ENCODE results near the gene PTPN13.
A peak's percentile ranks its signal among the peaks of the same experiment; 100 is the strongest.

The PTPN13 gene, protein sequence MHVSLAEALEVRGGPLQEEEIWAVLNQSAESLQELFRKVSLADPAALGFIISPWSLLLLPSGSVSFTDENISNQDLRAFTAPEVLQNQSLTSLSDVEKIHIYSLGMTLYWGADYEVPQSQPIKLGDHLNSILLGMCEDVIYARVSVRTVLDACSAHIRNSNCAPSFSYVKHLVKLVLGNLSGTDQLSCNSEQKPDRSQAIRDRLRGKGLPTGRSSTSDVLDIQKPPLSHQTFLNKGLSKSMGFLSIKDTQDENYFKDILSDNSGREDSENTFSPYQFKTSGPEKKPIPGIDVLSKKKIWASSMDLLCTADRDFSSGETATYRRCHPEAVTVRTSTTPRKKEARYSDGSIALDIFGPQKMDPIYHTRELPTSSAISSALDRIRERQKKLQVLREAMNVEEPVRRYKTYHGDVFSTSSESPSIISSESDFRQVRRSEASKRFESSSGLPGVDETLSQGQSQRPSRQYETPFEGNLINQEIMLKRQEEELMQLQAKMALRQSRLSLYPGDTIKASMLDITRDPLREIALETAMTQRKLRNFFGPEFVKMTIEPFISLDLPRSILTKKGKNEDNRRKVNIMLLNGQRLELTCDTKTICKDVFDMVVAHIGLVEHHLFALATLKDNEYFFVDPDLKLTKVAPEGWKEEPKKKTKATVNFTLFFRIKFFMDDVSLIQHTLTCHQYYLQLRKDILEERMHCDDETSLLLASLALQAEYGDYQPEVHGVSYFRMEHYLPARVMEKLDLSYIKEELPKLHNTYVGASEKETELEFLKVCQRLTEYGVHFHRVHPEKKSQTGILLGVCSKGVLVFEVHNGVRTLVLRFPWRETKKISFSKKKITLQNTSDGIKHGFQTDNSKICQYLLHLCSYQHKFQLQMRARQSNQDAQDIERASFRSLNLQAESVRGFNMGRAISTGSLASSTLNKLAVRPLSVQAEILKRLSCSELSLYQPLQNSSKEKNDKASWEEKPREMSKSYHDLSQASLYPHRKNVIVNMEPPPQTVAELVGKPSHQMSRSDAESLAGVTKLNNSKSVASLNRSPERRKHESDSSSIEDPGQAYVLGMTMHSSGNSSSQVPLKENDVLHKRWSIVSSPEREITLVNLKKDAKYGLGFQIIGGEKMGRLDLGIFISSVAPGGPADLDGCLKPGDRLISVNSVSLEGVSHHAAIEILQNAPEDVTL (N-terminal part only)

DNA sequence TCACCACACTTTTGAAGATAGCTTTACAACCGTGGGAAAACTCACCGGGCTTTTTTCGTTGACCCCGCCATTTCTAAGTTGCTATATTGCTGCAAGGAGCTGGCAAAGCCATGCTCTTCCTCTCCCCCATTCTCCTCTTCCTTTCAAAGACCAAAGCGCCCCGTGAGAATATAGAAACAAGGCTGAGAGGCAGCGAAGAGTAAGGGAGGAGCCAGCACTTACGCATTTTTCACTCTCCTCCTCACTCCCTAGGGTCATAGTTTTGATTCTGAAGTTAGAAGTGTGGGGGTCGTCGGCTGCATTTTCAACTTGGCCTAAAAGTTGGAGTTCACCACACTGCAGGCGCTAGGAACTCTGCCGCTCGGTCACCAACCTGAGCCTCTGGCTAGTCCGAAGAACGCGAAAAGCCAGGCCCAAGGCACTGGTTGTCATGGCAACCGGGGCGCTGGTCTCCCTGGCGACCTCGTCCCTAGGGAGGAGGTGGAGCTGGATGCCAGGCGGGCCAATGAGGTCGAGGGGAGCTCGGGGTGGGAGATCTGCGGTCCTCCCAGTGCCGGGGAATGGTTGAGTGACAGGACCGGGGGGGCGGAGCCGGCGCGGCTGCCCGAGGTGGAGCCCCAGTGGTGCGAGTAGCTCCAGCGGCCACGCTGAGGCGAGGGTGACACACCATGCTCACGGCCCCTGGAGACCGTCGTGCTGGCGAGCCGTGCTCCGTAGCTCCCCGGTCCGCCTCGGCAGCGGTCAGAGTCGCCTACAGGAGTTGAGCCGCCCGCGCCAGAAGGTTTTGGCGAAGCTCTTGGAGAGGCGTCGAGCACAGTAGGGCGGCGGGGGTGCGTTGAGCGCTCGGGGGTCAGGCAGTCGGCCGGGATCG lies at the start of gene PTPN13:
Gene PTPN13, plus strand, starts transcription at position 628 of the 871 bp plus-strand sequence. CDS start 40,942 bp downstream, outside the sequence.
- no peak for FAIRE-seq

DNA sequence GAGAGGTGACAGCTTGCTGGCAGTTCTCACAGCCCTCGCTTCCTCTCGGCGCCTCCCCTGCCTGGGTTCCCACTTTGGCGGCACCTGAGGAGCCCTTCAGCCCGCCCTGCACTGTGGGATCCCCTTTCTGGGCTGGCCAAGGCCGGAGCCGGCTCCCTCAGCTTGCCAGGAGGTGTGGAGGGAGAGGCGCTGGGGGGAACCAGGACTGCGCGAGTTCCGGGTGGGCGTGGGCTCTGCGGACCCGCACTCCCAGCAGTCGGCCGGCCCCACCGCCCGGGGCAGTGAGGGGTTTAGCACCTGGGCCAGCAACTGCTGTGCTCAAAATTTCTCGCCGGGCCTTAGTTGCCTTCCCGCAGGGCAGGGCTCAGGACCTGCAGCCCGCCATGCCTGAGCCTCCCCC lies 47.0 kb upstream of the PTPN13 start:
- no peak for FAIRE-seq

DNA sequence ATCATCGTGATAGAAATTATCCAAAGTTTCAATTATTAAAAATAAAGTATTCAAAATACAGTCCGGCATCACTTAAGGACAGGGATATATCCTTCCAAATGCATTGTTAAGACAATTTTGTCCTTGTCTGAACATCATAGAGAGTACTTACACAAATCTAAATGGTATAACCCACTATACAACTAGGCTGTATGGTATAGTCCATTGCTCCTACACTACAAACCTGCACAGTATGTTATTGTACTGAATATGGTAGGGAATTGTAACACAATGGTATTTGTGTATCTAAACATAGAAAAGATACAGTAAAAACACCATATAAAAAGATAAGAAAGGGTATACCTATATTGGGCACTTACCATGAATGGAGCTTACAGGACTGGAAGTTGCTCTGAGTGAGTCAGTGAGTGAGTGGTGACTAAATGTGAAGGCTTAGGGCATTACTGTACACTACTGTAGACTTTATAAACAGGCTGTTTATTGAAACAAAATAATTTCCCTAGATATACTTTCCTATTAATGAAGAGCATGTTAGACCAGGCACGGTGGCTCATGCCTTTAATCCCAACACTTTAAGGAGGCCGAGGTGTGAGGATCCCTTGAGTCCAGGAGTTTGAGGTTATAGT lies 44.8 kb upstream of the PTPN13 start:
- no peak for FAIRE-seq

DNA sequence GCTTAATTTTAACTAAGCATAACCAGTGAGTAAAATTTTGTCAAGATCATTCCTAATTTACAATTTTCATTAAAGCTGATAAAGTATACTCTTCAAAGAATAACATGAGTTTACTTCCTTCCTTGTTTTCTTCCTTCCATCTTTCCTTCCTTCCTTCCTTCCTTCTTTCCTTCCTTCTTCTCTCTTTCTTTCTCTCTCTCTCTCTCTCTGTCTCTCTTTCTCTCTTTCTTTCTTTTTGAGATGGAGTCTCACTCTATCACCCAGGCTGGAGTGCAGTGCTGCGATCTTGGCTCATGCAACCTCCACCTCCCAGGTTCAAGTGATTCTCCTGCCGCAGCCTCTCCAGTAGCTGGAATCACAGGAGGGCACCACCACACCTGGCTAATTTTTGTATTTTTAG lies 42.7 kb upstream of the PTPN13 start:
- FAIRE-seq = no peak

DNA sequence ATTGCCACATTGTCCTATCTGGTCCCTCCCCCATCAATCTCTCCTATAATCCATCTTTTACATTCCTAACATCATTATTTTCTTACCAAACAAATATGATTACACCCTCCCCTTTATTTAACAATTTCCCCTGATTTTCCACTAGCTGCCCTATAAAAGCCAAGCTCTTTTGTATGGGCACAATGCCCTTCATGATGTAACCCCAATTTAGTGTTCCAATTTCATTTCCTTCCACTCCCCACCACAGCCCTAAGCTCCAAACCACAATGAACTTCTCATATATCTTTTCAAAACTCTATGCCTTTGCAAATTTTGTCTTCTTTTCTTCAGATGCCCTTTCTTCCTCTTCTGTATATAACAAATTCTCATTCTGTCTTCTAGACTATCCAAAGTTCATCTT lies 39.5 kb upstream of the PTPN13 start:
- FAIRE-seq = no peak

DNA sequence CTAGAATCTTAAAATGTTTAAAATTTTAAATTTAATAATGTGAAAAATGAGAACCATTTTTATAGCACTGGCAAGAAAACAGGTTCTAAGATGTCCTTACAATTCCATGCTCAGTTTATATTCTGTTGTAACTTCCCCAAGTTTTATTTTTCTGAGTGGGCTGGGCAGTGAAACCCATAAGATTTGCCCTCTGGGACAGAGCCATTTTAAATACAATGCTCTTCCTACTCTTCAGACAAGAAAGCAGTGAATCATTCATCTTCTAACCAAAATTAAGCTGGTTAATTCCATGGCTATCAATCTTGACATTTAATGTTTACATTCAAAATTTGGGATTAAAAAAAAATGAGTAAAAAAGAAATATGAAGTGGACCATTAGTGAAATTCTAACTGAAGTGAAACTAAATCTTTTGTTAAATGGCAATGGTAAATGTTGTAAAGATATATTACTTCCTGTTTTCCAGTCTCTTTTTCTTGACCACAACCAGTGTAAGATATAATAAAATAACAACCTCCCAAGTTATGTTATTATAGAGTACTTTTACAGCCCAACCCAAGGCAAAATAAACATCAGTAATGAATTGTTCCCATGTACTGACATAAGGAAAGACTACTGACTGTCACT lies 37.2 kb upstream of the PTPN13 start:
- FAIRE-seq = peak; percentile 53

DNA sequence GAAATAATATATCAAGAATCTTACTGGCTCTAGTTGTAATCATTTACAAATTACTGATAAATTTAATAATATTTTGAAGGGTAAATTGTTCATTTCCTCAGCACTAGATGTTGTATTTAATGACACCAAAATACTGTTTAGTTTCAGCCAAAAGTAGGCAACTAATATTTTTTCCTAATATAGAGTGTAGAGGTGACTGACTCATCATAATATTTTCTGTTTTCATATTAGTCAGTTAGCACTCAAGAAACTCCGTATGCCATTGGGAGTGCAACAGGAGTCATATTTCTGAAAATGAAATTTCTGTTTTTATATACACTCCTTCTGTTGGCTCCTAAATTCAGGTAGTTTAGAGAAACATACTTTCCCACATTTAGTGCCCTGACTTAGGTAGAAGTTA lies 36.6 kb upstream of the PTPN13 start:
- no peak for FAIRE-seq

DNA sequence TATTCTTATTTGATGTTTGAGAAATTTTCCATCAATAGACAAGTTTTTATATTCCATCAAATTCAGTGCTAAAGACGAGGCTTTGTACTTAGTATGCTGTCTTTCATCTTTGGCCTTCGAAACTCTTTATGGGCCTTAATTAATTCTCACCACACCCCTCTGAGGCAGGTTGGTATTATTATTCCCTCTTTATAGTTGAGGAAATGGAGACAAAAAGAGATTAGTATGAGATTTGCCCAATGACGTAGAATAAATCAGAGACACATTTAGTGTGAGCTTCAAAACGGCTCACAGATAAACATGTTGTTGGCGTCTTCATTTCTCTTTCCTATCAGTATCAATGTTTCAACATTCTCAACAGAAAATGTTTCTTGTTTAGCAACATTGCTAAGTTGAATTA lies 35.9 kb upstream of the PTPN13 start:
- FAIRE-seq = no peak

DNA sequence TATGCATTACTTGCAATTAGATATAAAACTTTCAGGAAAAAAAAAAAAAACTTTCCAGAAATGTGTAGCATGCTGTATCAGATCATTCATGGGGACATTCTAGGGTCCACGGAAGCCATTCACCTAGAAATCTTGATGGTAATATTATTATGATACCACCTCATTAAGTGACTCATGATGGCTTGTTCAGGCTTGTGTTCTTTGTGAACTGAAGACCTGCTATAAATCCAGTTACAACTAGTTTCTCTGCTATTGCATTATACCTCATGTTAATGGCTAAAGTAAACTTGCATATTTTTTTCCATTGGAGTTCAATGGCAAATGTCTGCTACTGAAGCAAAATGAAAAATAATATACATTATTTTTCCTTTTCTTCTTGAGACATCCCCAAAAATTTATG lies 35.3 kb upstream of the PTPN13 start:
- no peak for FAIRE-seq

DNA sequence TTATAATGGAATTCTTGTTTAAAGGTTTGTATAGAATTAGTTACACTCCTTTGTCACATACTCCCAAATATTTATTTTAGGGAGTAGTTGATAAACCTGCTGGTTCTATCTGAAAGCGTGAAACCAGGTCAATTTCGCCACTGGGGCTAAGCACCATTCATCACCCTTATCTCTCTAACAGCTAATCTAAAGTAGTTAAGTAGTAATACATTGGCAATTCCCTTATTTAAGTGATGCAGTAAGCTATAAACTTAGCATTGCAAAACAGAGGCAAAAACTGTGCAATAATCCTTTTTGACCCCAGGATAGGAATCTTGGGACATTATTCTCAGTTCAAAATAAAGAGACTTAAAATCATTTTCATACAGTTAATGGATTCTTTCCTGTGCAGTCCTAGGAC lies 33.7 kb upstream of the PTPN13 start:
- no peak for FAIRE-seq

DNA sequence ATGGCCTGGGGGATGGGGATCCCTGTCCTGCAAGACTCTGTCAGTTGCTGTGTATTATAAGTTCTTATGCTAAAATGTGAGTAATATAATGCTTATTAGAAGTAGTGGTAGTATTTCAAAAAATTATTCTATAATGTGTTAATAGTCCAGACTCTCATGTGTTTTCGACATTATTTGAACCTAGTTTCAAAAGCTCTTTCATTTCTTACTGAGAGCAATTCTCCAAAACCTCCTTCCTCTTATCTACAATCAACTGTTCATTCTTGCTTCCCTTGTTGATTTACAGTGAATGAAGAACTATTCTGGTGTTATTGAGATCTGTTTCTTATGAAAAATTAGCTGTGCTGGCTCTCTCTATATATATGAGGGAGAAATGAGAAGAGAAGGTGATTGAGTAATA lies 32.9 kb upstream of the PTPN13 start:
- FAIRE-seq = no peak

DNA sequence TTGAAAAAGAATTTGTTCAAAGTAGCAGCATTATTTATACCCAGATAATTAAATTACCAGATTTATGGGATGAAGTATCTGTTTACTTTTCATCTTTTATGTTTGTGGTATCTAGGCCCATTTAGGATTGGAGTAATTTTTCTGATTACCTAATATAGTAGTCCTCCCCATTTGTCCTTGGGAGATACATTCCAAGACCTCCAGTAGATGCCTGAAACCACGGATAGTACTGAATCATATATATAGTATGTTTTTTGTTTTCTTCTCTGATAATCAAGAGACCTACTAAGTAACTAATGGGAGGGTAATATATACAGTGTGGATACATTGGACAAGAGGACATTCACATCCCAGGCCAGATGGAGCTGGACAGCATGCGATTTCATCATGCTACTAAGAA lies 30.7 kb upstream of the PTPN13 start:
- no peak for FAIRE-seq

DNA sequence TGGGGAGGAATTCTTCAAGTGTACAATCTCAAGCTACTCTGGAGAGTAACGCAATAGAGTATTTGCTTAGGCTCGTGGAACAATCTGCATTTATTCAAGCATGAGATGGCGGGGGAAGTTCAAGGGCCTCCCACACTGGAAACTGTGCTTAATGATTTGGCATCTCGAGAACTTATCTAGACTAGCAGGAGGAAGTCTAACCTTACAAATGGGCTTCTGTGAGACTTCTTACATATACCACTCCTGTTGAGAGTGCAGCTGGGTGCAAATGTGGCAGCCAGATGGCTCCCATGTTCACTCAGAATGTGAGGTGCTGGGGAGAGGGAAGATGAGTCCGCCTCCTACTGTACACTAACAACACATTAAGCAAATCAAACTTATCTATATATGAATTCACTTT lies 29.3 kb upstream of the PTPN13 start:
- FAIRE-seq = no peak

DNA sequence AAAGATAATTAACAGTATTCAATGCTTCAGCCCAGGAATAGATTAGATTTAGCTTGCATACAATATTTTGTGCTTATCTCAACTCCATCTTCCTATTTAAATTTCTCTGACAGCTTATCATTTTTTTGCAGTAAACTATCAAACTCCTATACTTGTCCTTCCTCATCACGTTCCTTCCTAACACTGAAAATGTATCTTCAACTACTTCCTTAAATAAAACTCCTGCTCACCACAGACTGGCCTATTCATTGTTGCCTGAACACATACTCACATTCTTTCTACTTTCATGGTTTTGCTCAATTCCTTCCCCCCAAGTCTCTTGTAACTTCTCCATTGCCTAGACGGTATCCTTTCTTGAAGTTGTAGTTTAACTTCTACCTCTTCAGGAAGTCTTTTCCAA lies 28.5 kb upstream of the PTPN13 start:
- no peak for FAIRE-seq

DNA sequence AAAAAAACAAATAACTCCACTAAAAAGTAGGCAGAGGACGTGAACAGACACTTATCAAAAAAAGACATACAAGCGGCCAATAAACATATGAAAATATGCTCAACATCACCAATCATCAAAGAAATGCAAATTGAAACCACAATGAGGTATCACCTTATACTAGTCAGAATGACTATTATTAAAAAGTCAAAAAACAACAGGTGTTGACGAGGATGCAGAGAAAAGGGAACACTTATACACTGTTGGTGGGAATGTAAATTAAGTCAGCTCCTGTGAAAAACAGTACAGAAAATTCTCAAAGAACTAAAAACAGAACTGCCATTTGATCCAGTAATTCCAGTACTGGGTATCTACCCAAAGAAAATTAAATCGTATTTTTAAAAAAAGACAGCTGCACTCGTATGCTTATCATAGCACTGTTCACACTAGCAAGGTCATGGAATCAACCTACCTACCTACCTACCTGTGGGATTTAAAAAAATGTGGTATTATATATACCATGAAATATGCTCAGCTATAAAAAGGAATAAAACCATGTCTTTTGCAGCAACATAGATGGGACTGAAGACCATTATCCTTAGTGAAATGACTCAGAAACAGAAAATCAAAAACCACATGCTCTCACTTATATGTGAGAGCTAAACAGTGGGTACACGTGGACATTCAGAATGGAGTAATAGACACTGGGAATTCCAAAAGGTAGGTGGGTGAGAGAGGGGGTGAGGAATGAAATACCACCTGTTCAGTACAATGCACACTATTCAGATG lies 24.8 kb upstream of the PTPN13 start:
- no peak for FAIRE-seq

DNA sequence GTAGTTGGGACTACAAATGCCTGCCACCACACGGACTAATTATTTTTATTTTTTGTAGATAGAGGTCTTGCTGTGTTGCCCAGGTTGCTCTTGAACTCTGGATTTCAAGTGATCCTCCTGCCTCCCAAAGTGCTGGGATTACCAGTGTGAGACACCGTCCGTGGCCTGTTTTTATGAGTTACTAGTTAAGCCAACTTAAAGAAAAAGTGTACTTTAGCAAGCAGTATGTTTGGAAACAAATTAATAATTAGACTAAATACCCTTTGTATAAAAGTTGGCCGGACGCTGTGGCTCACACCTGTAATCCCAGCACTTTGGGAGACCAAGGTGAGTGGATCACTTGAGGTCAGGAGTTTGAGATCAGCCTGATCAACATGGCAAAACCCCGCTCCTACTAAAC lies 14.2 kb upstream of the PTPN13 start:
- FAIRE-seq = no peak

DNA sequence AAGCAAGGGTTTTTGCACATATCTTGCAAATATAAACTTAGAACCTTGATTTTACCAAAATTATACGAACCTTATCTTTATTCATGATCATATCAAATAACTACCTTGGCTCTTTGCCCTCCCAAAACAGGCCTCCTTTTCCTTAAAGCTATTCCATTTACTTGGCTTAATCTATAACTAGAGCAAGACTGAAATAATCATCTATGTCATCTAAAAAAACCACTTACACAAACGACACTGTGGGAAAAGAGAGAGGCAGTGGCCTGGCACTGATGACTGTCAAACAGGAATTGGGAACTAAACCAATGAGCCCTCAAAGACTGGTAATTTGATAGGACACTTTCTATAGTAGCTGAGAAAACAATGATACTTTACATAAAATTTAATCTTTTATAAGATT lies 11.7 kb upstream of the PTPN13 start:
- no peak for FAIRE-seq

DNA sequence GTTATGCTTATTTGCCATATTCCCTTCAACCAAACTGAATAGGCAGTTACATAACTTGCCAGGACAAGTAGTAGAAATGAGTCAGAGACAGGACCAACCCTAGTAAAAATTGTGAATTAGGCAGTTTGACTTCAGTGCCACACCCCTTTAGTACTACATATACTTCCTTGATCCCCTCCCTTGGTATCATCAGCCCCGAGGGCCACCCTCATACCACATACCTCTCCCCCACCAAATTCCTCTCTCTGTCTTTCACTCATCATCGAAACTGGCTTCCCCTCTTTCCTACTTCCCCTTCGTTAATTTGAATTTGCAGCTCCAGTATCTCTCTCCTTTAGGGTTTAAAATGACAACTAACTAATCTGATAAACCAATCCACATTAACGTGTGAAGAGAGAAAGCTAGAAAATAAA lies 7.9 kb upstream of the PTPN13 start:
- no peak for FAIRE-seq

DNA sequence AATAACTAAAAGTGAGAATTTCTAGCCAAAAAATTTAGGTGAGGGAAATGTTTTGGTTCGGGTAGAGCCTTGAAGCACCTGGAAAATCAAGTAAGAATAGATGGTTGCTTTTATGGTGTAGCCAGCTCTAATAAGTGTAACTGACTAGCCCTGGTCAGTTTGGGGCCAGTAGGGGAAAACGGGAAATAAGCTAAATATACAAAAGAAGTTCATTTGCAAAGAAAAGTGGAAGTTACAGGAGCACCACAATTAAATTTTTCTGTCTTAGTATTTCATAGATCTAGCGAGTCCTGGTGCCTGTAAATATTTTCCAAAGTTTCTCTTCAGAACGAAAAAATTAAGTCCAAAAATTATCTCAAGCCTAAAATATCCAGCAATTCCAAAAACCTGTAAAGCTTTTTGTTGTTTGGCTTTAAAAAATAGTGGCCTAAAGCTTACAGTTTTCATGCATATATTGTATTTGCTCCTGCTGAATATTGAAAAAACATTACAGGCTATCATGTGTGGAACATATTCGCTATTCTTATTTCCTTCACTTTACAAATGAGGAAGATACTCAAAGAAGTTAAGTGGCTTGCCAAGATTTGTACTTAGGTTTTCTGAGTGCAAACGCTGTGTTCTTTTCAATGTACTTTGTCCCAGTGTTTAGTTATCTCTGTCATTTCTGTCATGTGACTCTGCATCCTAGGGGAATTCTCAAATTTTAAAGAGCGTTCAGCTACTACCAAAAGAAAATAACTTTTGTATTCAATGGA lies 7.3 kb upstream of the PTPN13 start:
- no peak for FAIRE-seq
